GM03348 (cell line): Measurements from ENCODE around the gene SNPH.
A peak's percentile ranks its signal among the peaks of the same experiment; 100 is the strongest.
"Not testable (repeated sequence)": the region's sequence is repeated elsewhere in the genome, so short reads cannot be mapped to it uniquely, and the experiment has no call there.

Source experiments
- DNase-seq: peaks from one replicate; pipeline ENCODE4 v3.0.0; 2012; ENCODE audit warnings: low spot score

Gene SNPH

DNA sequence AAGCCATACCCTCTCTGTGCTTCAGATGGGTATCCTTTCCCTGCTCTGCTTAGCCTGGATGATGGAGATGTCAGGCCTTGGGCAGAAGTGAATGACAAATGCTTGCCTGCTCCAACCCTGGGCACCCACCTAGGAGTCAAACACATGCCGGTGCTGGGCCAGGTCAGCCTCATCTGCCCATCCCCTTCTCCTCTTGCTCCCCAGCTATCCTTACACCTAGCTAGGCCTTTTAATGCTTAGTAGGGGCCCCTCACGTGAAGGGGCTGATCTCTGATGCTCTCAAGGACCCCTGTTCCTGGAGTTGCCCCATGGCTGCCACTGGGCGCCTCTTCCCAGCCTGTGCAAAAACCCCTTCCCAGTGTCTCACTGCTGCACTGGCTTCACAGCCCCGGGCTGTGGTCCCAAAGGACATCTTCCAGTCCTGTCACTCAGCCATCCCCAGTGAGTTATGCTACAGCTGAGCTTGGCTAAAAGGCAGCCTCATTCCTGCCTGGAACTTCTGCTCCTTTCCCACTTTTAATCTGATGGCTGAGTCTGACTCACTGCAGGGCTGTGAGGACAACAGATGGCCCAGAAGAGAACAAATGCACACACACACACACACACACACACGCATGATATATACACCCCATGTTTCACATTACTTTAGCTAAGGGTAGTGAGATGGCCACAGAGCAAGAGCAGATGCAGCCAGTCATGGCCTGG, 75.6 kb downstream of the SNPH start:
- peak; percentile 56 for DNase-seq

- not testable (repeated sequence) for DNase-seq
Measured at GRCh38 chr20:1343446-1344124, 77.5 kb downstream of the SNPH start.

GRCh38 chr20:1345030-1345755, 79.1 kb downstream of the SNPH start:
- no peak for DNase-seq

DNA sequence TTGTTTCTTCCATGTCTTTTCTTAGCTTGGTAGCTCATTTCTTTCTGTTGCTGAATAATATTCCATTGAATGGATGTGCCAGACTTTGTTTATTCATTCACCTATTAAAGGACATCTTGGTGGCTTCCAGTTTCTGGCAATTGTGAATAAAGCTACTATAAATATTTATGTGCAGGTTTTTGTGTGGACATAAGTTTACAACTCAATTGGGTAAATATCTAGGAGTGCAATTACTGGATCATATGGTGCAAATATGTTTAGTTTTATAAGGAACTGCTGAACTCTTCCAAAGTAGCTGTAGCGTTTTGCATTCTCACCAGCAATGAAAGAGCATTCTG, 79.6 kb downstream of the SNPH start:
- DNase-seq = no peak

- DNase-seq = no peak
Measured at GRCh38 chr20:1346315-1346969, 80.3 kb downstream of the SNPH start.

- DNase-seq = no peak
Measured at GRCh38 chr20:1353956-1354355, 87.9 kb downstream of the SNPH start.

DNA sequence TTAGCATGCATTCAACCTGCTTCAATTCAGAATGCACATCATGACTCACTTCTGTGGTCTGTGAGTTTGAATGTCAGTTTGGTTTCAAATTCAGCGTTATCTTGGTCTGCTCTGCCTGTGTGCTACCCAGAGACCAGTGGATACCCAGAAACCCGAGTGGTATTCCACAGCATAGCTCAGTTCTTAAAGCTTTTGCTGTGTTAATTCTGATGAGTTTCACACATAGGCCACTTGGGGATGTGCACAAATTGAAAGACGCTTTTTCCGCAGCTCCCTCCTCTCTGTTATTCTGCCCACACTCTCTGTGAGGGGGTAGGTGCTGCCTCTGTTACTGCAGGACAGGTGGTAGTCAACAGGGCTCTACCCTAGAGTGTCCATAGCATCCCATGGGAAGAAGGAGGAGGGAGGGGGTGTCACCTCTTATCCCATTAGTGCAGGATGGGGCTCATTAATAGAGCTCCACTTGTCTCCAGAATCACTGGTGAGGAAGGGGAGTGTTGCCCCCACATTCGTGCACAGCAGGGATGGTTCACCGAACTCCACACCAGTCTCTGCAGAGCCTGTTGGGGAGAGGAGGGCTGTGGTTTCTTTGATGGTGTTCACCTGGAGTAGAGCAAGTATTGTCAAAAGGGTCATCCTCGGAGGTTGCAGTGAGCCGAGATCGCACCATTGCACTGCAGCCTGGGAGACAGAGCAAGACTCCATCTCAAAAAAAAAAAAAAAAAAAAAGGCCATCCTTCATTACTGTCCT, 92.0 kb downstream of the SNPH start:
- no peak for DNase-seq
